WTC11 (cell line): ENCODE data around the gene PGLYRP3. TPM values are rescaled to one million over a fixed set of nuclear protein-coding genes. Genes with fewer than 3 reads are reported as not detected.

Experiments
- ATAC-seq: fragments of 200-7000 bp; cut with Tn5 transposase; 2 replicates; pipeline ENCODE4 v1.10.0; 2021; ENCODE audit warnings: mild to moderate bottlenecking, moderate library complexity
- CTCF ChIA-PET: fragments of 300-600 bp; sonication (Branson Sonifier 250); formaldehyde crosslinking; loops from one replicate; lab custom pipeline; 2021; ENCODE audit warnings: antibody characterized with exemption; lab: Charles Lee
- POLR2A ChIA-PET: fragments of 350-600 bp; sonication (Branson Sonifier 250); formaldehyde crosslinking; loops from one replicate; lab custom pipeline; 2021; ENCODE audit warnings: antibody characterized with exemption; lab: Charles Lee
- DNase-seq: peaks from one replicate; pipeline ENCODE4 v3.0.0; 2021; ENCODE audit warnings: low spot score
- H3K27ac Mint-ChIP-seq: 2 replicates; pipeline ENCODE4 v1.8.0; 2021; ENCODE audit warnings: mixed read lengths
- H3K27me3 Mint-ChIP-seq: 2 replicates; pipeline ENCODE4 v1.8.0; 2021; ENCODE audit warnings: low read depth, mild to moderate bottlenecking, moderate library complexity, mixed read lengths
- H3K36me3 Mint-ChIP-seq: 2 replicates; pipeline ENCODE4 v1.8.0; 2021; ENCODE audit warnings: mixed read lengths
- H3K4me1 Mint-ChIP-seq: 2 replicates; pipeline ENCODE4 v1.8.0; 2022; ENCODE audit warnings: mixed read lengths
- H3K4me3 Mint-ChIP-seq: 2 replicates; pipeline ENCODE4 v1.8.0; 2021; ENCODE audit warnings: mild to moderate bottlenecking, moderate library complexity, mixed read lengths
- H3K9me3 Mint-ChIP-seq: 2 replicates; pipeline ENCODE4 v1.8.0; 2021; ENCODE audit warnings: mixed read lengths
- ELF4 ChIP-seq: sonication (generic); formaldehyde crosslinking; IDR thresholded peaks from 2 replicates; pipeline ENCODE4 v1.8.1; 2022; ENCODE audit warnings: low read depth, mild to moderate bottlenecking, moderate library complexity, missing genetic modification reagents
- FOXJ3 ChIP-seq: sonication (generic); formaldehyde crosslinking; IDR thresholded peaks from 2 replicates; pipeline ENCODE4 v1.9.0; 2021; ENCODE audit warnings: missing genetic modification reagents, mild to moderate bottlenecking, borderline replicate concordance
- FOXP1 ChIP-seq: sonication (generic); formaldehyde crosslinking; IDR thresholded peaks from 2 replicates; pipeline ENCODE4 v1.8.0; 2022; ENCODE audit warnings: missing genetic modification reagents, mild to moderate bottlenecking, moderate library complexity, borderline replicate concordance
- GRHL2 ChIP-seq: fragments of 250-450 bp; sonication (Bioruptor Pico); IDR thresholded peaks from 2 replicates; pipeline ENCODE4 v1.8.0; 2022; ENCODE audit warnings: mild to moderate bottlenecking, moderate library complexity; ENCODE audit not compliant: insufficient replicate concordance, severe bottlenecking
- HMGXB4 ChIP-seq: sonication (generic); formaldehyde crosslinking; IDR thresholded peaks from 2 replicates; pipeline ENCODE4 v1.8.1; 2023; ENCODE audit warnings: mild to moderate bottlenecking, moderate library complexity, missing genetic modification reagents
- JAZF1 ChIP-seq: fragments of 250-450 bp; sonication (Bioruptor Pico); IDR thresholded peaks from 2 replicates; pipeline ENCODE4 v1.9.0; 2021; ENCODE audit warnings: moderate library complexity, mild to moderate bottlenecking, inconsistent platforms
- KAT7 ChIP-seq: sonication (generic); formaldehyde crosslinking; IDR thresholded peaks from 2 replicates; pipeline ENCODE4 v1.8.1; 2023; ENCODE audit warnings: missing genetic modification reagents, mild to moderate bottlenecking, borderline replicate concordance
- NFATC4 ChIP-seq: fragments of 250-450 bp; sonication (Bioruptor Pico); IDR thresholded peaks from 2 replicates; pipeline ENCODE4 v1.9.0; 2021; ENCODE audit warnings: mild to moderate bottlenecking
- PRRX2 ChIP-seq: fragments of 250-450 bp; sonication (Bioruptor Pico); IDR thresholded peaks from 2 replicates; pipeline ENCODE4 v1.8.0; 2021; ENCODE audit warnings: mild to moderate bottlenecking
- RELA ChIP-seq: sonication (generic); formaldehyde crosslinking; IDR thresholded peaks from 2 replicates; pipeline ENCODE4 v1.8.1; 2022; ENCODE audit warnings: missing genetic modification reagents, mild to moderate bottlenecking, borderline replicate concordance
- RORB ChIP-seq: fragments of 250-450 bp; sonication (Bioruptor Pico); IDR thresholded peaks from 2 replicates; pipeline ENCODE4 v1.9.0; 2021; ENCODE audit warnings: mild to moderate bottlenecking
- SP1 ChIP-seq: sonication (generic); formaldehyde crosslinking; conservative IDR thresholded peaks from 2 replicates; pipeline ENCODE4 v1.8.1; 2022; ENCODE audit warnings: missing genetic modification reagents
- TEAD1 ChIP-seq: sonication (generic); formaldehyde crosslinking; IDR thresholded peaks from 2 replicates; pipeline ENCODE4 v1.8.0; 2022; ENCODE audit warnings: mild to moderate bottlenecking, missing genetic modification reagents
- ZMAT4 ChIP-seq: fragments of 250-450 bp; sonication (Bioruptor Pico); IDR thresholded peaks from 2 replicates; pipeline ENCODE4 v1.9.0; 2021; ENCODE audit warnings: mild to moderate bottlenecking
- ZNF671 ChIP-seq: fragments of 250-450 bp; sonication (Bioruptor Pico); IDR thresholded peaks from 2 replicates; pipeline ENCODE4 v1.8.0; 2021; ENCODE audit warnings: mild to moderate bottlenecking
- total RNA-seq: library from RNA; stranded (reverse); gene quantifications from 3 replicates; pipeline ENCODE4 v1.2.3, GENCODE V29; 2021
- TF ChIP-seq, protein P1 (sequence below): sonication (generic); formaldehyde crosslinking; IDR thresholded peaks from 2 replicates; pipeline ENCODE4 v1.8.0; 2022; ENCODE audit warnings: missing genetic modification reagents
- TF ChIP-seq, protein P2 (sequence below): sonication (generic); formaldehyde crosslinking; IDR thresholded peaks from 2 replicates; pipeline ENCODE4 v1.8.1; 2022; ENCODE audit warnings: mild to moderate bottlenecking, moderate library complexity, missing genetic modification reagents
- TF ChIP-seq, protein P3 (sequence below): sonication (generic); formaldehyde crosslinking; IDR thresholded peaks from 2 replicates; pipeline ENCODE4 v1.8.0; 2023; ENCODE audit warnings: mild to moderate bottlenecking, missing genetic modification reagents
- TF ChIP-seq, protein P4 (sequence below): sonication (generic); formaldehyde crosslinking; IDR thresholded peaks from 2 replicates; pipeline ENCODE4 v1.8.1; 2022; ENCODE audit warnings: low read depth, missing genetic modification reagents, borderline replicate concordance

Gene PGLYRP3
- total RNA-seq, 1 experiment from 2014 or later = not detected

GRCh38 chr1:153292740-153293479 lies 19.8 kb downstream of the PGLYRP3 start:
- Mint-ChIP-seq H3K27ac (no peak overlapping the region), H3K9me3 (no peaks in the 10 kb centered on the region), H3K27me3 (peaks cover 2% of the 10 kb centered on the region; the same call in 1 of the 2 replicates), H3K4me3 (no peak overlapping the region), H3K36me3 (no peaks in the 10 kb centered on the region), H3K4me1 (peaks cover 25% of the 10 kb centered on the region)
- ATAC-seq = peak; percentile 58
- POLR2A ChIA-PET = no interaction called here
- no peak for DNase-seq
- CTCF ChIA-PET = interaction anchor here (0.5 to 2.2 kb wide), 17 partner anchors 10 to 401 kb away, joined by 3 to 9 read pairs (median 3); partner anchors contain the start of gene PGLYRP3
- TF ChIP-seq TEAD1 (CRISPR knock-in tag) (no peak), KAT7 (CRISPR knock-in tag) (no peak), ZNF671 (no peak), RORB (CRISPR knock-in tag) (no peak), SP1 (no peak), PRRX2 (CRISPR knock-in tag) (no peak)
- TF ChIP-seq, all 79 proteins: peak for 0

DNA sequence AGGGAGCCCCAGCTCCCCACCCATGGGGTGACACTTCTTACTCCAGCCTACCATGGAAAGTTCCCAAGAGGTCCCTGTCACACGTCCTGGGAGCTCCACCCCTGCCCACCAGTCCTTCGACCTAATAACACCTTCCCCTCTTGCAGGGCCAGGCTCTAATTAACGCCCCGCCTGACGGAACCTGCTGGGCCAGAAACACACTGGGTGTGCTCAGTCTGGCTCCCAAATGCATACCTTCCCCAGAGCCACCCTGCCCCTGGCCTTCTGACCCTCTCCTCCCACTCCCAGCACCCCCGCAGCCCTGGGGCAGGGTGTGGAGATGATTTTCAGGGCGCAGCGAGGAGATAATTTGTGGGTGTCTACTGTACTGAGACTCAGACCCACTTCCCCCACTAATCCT lies 20.6 kb downstream of the PGLYRP3 start:
- Mint-ChIP-seq H3K9me3 (no peaks in the 10 kb centered on the region), H3K27ac (no peak overlapping the region), H3K4me3 (no peak overlapping the region), H3K4me1 (peaks cover 25% of the 10 kb centered on the region), H3K36me3 (no peaks in the 10 kb centered on the region), H3K27me3 (peaks cover 2% of the 10 kb centered on the region; the same call in 1 of the 2 replicates)
- CTCF ChIA-PET = interaction anchor here (0.6 to 2.2 kb wide), 13 partner anchors 12 to 414 kb away, joined by 3 to 9 read pairs (median 3); partner anchors contain the start of gene PGLYRP3
- DNase-seq (no peak), ATAC-seq (no peak)
- POLR2A ChIA-PET = no interaction called here
- TF ChIP-seq ZMAT4 (no peak), ELF4 (CRISPR knock-in tag) (no peak)
- TF ChIP-seq, protein P1, sequence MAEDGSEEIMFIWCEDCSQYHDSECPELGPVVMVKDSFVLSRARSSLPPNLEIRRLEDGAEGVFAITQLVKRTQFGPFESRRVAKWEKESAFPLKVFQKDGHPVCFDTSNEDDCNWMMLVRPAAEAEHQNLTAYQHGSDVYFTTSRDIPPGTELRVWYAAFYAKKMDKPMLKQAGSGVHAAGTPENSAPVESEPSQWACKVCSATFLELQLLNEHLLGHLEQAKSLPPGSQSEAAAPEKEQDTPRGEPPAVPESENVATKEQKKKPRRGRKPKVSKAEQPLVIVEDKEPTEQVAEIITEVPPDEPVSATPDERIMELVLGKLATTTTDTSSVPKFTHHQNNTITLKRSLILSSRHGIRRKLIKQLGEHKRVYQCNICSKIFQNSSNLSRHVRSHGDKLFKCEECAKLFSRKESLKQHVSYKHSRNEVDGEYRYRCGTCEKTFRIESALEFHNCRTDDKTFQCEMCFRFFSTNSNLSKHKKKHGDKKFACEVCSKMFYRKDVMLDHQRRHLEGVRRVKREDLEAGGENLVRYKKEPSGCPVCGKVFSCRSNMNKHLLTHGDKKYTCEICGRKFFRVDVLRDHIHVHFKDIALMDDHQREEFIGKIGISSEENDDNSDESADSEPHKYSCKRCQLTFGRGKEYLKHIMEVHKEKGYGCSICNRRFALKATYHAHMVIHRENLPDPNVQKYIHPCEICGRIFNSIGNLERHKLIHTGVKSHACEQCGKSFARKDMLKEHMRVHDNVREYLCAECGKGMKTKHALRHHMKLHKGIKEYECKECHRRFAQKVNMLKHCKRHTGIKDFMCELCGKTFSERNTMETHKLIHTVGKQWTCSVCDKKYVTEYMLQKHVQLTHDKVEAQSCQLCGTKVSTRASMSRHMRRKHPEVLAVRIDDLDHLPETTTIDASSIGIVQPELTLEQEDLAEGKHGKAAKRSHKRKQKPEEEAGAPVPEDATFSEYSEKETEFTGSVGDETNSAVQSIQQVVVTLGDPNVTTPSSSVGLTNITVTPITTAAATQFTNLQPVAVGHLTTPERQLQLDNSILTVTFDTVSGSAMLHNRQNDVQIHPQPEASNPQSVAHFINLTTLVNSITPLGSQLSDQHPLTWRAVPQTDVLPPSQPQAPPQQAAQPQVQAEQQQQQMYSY (CRISPR knock-in tag) = no peak

DNA sequence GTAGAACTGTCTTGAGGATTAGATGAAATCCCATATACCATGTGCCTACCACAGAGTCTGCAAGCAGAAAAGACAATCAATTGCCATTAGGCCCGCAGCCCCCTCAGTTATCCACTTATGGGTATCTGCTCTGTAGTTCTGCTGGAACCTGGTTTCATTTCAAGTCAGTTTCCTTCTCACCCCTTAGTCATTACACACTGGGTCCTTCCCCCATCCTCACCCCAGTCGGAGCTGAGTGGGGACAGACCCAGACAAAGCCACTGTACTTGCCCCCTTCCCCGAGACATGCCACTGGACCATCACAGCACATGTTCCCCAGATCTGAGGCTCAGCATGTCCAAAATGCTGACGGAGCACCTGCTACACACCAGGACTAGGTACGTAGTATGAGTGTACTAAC lies 21.2 kb downstream of the PGLYRP3 start:
- CTCF ChIA-PET = interaction anchor here (1.0 to 2.2 kb wide), 8 partner anchors 10 to 414 kb away, joined by 3 to 9 read pairs (median 4); no protein-coding TSS in a partner anchor
- POLR2A ChIA-PET = no interaction called here
- Mint-ChIP-seq H3K27me3 (peaks cover 2% of the 10 kb centered on the region; the same call in 1 of the 2 replicates), H3K4me3 (no peak overlapping the region), H3K4me1 (peaks cover 25% of the 10 kb centered on the region), H3K36me3 (no peaks in the 10 kb centered on the region), H3K9me3 (no peaks in the 10 kb centered on the region), H3K27ac (no peak overlapping the region)
- ATAC-seq (no peak), DNase-seq (no peak)
- TF ChIP-seq KAT7 (CRISPR knock-in tag) (no peak), ZMAT4 (no peak), FOXP1 (no peak), FOXJ3 (CRISPR knock-in tag) (no peak), PRRX2 (CRISPR knock-in tag) (no peak), NFATC4 (CRISPR knock-in tag) (no peak), RELA (no peak), HMGXB4 (CRISPR knock-in tag) (no peak), JAZF1 (no peak), GRHL2 (no peak)
- TF ChIP-seq, protein P2, sequence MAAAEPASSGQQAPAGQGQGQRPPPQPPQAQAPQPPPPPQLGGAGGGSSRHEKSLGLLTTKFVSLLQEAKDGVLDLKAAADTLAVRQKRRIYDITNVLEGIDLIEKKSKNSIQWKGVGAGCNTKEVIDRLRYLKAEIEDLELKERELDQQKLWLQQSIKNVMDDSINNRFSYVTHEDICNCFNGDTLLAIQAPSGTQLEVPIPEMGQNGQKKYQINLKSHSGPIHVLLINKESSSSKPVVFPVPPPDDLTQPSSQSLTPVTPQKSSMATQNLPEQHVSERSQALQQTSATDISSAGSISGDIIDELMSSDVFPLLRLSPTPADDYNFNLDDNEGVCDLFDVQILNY (CRISPR knock-in tag) = no peak
- TF ChIP-seq, protein P3, sequence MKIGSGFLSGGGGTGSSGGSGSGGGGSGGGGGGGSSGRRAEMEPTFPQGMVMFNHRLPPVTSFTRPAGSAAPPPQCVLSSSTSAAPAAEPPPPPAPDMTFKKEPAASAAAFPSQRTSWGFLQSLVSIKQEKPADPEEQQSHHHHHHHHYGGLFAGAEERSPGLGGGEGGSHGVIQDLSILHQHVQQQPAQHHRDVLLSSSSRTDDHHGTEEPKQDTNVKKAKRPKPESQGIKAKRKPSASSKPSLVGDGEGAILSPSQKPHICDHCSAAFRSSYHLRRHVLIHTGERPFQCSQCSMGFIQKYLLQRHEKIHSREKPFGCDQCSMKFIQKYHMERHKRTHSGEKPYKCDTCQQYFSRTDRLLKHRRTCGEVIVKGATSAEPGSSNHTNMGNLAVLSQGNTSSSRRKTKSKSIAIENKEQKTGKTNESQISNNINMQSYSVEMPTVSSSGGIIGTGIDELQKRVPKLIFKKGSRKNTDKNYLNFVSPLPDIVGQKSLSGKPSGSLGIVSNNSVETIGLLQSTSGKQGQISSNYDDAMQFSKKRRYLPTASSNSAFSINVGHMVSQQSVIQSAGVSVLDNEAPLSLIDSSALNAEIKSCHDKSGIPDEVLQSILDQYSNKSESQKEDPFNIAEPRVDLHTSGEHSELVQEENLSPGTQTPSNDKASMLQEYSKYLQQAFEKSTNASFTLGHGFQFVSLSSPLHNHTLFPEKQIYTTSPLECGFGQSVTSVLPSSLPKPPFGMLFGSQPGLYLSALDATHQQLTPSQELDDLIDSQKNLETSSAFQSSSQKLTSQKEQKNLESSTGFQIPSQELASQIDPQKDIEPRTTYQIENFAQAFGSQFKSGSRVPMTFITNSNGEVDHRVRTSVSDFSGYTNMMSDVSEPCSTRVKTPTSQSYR = no peak
- TF ChIP-seq, protein P4, sequence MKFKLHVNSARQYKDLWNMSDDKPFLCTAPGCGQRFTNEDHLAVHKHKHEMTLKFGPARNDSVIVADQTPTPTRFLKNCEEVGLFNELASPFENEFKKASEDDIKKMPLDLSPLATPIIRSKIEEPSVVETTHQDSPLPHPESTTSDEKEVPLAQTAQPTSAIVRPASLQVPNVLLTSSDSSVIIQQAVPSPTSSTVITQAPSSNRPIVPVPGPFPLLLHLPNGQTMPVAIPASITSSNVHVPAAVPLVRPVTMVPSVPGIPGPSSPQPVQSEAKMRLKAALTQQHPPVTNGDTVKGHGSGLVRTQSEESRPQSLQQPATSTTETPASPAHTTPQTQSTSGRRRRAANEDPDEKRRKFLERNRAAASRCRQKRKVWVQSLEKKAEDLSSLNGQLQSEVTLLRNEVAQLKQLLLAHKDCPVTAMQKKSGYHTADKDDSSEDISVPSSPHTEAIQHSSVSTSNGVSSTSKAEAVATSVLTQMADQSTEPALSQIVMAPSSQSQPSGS (CRISPR knock-in tag) = no peak
